HL-60 (cell line): ENCODE measurements around the gene ZBTB12.

ENCODE experiments used
- GABPA ChIP-seq: IDR thresholded peaks from 2 replicates; pipeline ENCODE4 v1.6.1; 2012; ENCODE audit warnings: low read depth
- POLR2AphosphoS5 ChIP-seq: IDR thresholded peaks from 2 replicates; pipeline ENCODE4 v1.6.1; 2012; ENCODE audit warnings: low read depth
- TF ChIP-seq, protein P1 (sequence below): IDR thresholded peaks from one replicate; pipeline ENCODE4 v1.5.1; 2011; ENCODE audit warnings: low read length, control low read depth, inconsistent platforms; ENCODE audit not compliant: insufficient read depth
- TF ChIP-seq, protein P2 (sequence below): IDR thresholded peaks from 2 replicates; pipeline ENCODE4 v1.6.1; 2012; ENCODE audit warnings: low read depth; ENCODE audit not compliant: insufficient replicate concordance

GRCh38 chr6:31927863-31928671 lies 26.2 kb upstream of the ZBTB12 start:
- TF ChIP-seq POLR2AphosphoS5 (no peak), GABPA (no peak)
- TF ChIP-seq, protein P1, sequence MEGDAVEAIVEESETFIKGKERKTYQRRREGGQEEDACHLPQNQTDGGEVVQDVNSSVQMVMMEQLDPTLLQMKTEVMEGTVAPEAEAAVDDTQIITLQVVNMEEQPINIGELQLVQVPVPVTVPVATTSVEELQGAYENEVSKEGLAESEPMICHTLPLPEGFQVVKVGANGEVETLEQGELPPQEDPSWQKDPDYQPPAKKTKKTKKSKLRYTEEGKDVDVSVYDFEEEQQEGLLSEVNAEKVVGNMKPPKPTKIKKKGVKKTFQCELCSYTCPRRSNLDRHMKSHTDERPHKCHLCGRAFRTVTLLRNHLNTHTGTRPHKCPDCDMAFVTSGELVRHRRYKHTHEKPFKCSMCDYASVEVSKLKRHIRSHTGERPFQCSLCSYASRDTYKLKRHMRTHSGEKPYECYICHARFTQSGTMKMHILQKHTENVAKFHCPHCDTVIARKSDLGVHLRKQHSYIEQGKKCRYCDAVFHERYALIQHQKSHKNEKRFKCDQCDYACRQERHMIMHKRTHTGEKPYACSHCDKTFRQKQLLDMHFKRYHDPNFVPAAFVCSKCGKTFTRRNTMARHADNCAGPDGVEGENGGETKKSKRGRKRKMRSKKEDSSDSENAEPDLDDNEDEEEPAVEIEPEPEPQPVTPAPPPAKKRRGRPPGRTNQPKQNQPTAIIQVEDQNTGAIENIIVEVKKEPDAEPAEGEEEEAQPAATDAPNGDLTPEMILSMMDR = no peak
- TF ChIP-seq, protein P2, sequence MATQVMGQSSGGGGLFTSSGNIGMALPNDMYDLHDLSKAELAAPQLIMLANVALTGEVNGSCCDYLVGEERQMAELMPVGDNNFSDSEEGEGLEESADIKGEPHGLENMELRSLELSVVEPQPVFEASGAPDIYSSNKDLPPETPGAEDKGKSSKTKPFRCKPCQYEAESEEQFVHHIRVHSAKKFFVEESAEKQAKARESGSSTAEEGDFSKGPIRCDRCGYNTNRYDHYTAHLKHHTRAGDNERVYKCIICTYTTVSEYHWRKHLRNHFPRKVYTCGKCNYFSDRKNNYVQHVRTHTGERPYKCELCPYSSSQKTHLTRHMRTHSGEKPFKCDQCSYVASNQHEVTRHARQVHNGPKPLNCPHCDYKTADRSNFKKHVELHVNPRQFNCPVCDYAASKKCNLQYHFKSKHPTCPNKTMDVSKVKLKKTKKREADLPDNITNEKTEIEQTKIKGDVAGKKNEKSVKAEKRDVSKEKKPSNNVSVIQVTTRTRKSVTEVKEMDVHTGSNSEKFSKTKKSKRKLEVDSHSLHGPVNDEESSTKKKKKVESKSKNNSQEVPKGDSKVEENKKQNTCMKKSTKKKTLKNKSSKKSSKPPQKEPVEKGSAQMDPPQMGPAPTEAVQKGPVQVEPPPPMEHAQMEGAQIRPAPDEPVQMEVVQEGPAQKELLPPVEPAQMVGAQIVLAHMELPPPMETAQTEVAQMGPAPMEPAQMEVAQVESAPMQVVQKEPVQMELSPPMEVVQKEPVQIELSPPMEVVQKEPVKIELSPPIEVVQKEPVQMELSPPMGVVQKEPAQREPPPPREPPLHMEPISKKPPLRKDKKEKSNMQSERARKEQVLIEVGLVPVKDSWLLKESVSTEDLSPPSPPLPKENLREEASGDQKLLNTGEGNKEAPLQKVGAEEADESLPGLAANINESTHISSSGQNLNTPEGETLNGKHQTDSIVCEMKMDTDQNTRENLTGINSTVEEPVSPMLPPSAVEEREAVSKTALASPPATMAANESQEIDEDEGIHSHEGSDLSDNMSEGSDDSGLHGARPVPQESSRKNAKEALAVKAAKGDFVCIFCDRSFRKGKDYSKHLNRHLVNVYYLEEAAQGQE = no peak
